ENCODE results near the gene OR2L8.

Gene OR2L8

GRCh38 chr1:247948558-247948957 is at the start of gene OR2L8:
Gene OR2L8 (plus strand): TSS chr1:247948858. CDS start chr1:247948858, 0 bp downstream.
- no peak for DNase-seq

- DNase-seq: no peak
These were observed 44.5 kb upstream of the OR2L8 start for GRCh38 chr1:247904122-247904521.

- no peak for DNase-seq
These were observed 43.5 kb upstream of the OR2L8 start for GRCh38 chr1:247905181-247905580.

- DNase-seq: no peak
These were observed 42.7 kb upstream of the OR2L8 start for GRCh38 chr1:247905910-247906503.

- peak; percentile 10 for DNase-seq
These were observed 42.1 kb upstream of the OR2L8 start for GRCh38 chr1:247906504-247907047.

- no peak for DNase-seq
These were observed 39.9 kb upstream of the OR2L8 start for GRCh38 chr1:247908766-247909165.

GRCh38 chr1:247913786-247914185 is 34.9 kb upstream of the OR2L8 start:
- DNase-seq: no peak

- no peak for DNase-seq
These were observed 33.6 kb upstream of the OR2L8 start for GRCh38 chr1:247914941-247915662.

GRCh38 chr1:247919952-247920351 is 28.7 kb upstream of the OR2L8 start, which contains the start of gene OR2T8:
Gene OR2T8 (plus strand): TSS chr1:247920252. CDS start chr1:247921018, 766 bp downstream.
- no peak for DNase-seq

- DNase-seq: no peak
These were observed 24.7 kb upstream of the OR2L8 start for GRCh38 chr1:247923941-247924340.

GRCh38 chr1:247924868-247925267 is 23.8 kb upstream of the OR2L8 start, which contains the start of gene OR2AJ1:
Gene OR2AJ1 (plus strand): TSS chr1:247924889. CDS start chr1:247933769, 8,880 bp downstream.
- no peak for DNase-seq

GRCh38 chr1:247933989-247934388 is 14.7 kb upstream of the OR2L8 start:
- no peak for DNase-seq

GRCh38 chr1:247935781-247936180 is 12.9 kb upstream of the OR2L8 start:
- no peak for DNase-seq

GRCh38 chr1:247936415-247936814 is 12.2 kb upstream of the OR2L8 start:
- no peak for DNase-seq

GRCh38 chr1:247936965-247937734 is 11.5 kb upstream of the OR2L8 start:
- peak; percentile 96 for DNase-seq

GRCh38 chr1:247942624-247943023 is 6.0 kb upstream of the OR2L8 start:
- no peak for DNase-seq

- DNase-seq: no peak
These were observed 4.8 kb downstream of the OR2L8 start for GRCh38 chr1:247953408-247953807.

GRCh38 chr1:247961791-247962190 is 13.1 kb downstream of the OR2L8 start:
- no peak for DNase-seq

GRCh38 chr1:247962911-247963588 is 14.4 kb downstream of the OR2L8 start:
- DNase-seq: no peak

- DNase-seq: no peak
These were observed 16.3 kb downstream of the OR2L8 start, which contains the start of gene OR2AK2 for GRCh38 chr1:247964933-247965332. Gene OR2AK2 (plus strand): TSS chr1:247965233. CDS start chr1:247965377, 144 bp downstream.

- no peak for DNase-seq
These were observed 18.0 kb downstream of the OR2L8 start for GRCh38 chr1:247966532-247967204.

GRCh38 chr1:247992986-247993385 is 44.3 kb downstream of the OR2L8 start:
- DNase-seq: no peak

Data from activated CD4-positive, alpha-beta T cell treated with anti-CD3 and anti-CD28 coated beads, Interleukin-2, Interleukin-6, amounts not matched to agents 100 ng/mL and 50 ng/mL, durations not matched to agents 16 hours and 8 hours (primary cell).